ENCODE measurements around the gene NECTIN3.

Gene NECTIN3

GRCh38 chr3:111084911-111085310 is 13.3 kb downstream of the NECTIN3 start:
- DNase-seq = no peak

GRCh38 chr3:111087924-111088469 is 16.4 kb downstream of the NECTIN3 start:
- DNase-seq = no peak

- DNase-seq = no peak
Measured at GRCh38 chr3:111096487-111097209, 25.0 kb downstream of the NECTIN3 start.

- DNase-seq = no peak
Measured at GRCh38 chr3:111103807-111104206, 32.2 kb downstream of the NECTIN3 start.

- no peak for DNase-seq
Measured at GRCh38 chr3:111106993-111107661, 35.5 kb downstream of the NECTIN3 start.

- DNase-seq = no peak
Measured at GRCh38 chr3:111107662-111108035, 36.0 kb downstream of the NECTIN3 start.

- DNase-seq = no peak
Measured at GRCh38 chr3:111112913-111113312, 41.3 kb downstream of the NECTIN3 start.

GRCh38 chr3:111128884-111129283 is 57.3 kb downstream of the NECTIN3 start:
- no peak for DNase-seq

GRCh38 chr3:111130827-111131226 is 59.2 kb downstream of the NECTIN3 start:
- no peak for DNase-seq

- no peak for DNase-seq
Measured at GRCh38 chr3:111134302-111134701, 62.7 kb downstream of the NECTIN3 start.

- no peak for DNase-seq
Measured at GRCh38 chr3:111151438-111151837, 79.8 kb downstream of the NECTIN3 start.

GRCh38 chr3:111152496-111152895 is 80.9 kb downstream of the NECTIN3 start:
- DNase-seq = no peak

GRCh38 chr3:111156517-111156916 is 84.9 kb downstream of the NECTIN3 start:
- DNase-seq = no peak

- DNase-seq = no peak
Measured at GRCh38 chr3:111159391-111159790, 87.8 kb downstream of the NECTIN3 start.

GRCh38 chr3:111164621-111165020 is 93.0 kb downstream of the NECTIN3 start:
- no peak for DNase-seq

GRCh38 chr3:111165411-111165810 is 93.8 kb downstream of the NECTIN3 start:
- DNase-seq = no peak

GRCh38 chr3:111173328-111173900 is 101.8 kb downstream of the NECTIN3 start:
- DNase-seq = no peak

GRCh38 chr3:111173906-111174305 is 102.3 kb downstream of the NECTIN3 start:
- DNase-seq = no peak

- no peak for DNase-seq
Measured at GRCh38 chr3:111190518-111190917, 118.9 kb downstream of the NECTIN3 start.

GRCh38 chr3:111193472-111193871 is 121.9 kb downstream of the NECTIN3 start:
- no peak for DNase-seq

- DNase-seq = no peak
Measured at GRCh38 chr3:111194048-111194447, 122.4 kb downstream of the NECTIN3 start.

- DNase-seq = no peak
Measured at GRCh38 chr3:111197485-111197884, 125.9 kb downstream of the NECTIN3 start.

- no peak for DNase-seq
Measured at GRCh38 chr3:111200027-111200426, 128.4 kb downstream of the NECTIN3 start.
